GM18858 (cell line): ENCODE data around the gene CREG1.
"Not testable (repeated sequence)": the region's sequence is repeated elsewhere in the genome, so short reads cannot be mapped to it uniquely, and the experiment has no call there.

Experiments used
- ATAC-seq: cut with Tn5 transposase; IDR thresholded peaks from one replicate; pipeline ENCODE4 v1.9.1; 2021; ENCODE audit not compliant: unreplicated experiment

CREG1 gene

DNA sequence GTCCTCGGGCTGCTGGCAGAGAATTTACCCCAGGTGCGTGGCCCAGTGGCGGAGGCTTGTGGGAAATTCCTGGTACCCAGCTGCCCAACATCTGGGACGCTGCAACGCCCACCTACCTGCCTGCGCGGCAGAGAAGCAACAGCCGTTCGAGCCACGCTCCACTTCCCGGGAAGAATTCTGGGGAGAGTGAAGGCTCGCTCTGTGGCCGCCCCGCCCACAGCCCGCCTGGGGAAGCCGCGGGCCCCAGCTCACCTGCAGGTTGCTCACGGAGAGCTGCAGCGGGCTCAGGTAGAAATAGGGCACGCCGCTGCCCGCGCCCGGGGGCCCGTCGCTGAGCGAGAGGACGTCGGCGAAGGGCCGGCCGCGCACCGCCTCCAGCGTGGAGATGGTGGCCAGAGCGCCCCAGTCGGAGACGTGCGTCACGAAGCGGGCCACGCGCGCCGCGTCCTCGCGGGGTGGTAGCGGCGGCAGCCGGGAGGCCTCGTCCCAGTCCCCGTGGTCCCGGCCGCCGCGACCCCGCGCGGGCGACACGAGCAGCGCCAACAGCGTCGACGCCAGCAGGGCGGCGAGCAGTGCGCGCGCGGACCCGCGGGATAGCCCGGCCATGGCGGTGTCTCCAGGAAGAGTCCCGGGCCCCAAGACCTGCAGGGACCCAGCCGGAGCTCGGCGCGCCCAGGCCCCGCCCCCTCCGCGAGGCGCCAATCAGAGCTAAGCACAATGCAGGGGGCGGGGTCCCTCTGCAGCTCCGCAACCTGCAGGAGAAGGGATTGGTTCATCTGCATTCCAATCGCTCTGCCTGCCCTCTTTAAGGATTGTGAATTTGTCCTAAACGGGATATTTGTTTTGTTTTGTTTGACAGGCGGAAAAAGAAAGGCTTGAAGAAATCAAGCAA, at the start of gene CREG1:
Gene CREG1, minus strand, starts transcription at position 627 of the 892 bp plus-strand sequence.
- peak; percentile 92 for ATAC-seq

DNA sequence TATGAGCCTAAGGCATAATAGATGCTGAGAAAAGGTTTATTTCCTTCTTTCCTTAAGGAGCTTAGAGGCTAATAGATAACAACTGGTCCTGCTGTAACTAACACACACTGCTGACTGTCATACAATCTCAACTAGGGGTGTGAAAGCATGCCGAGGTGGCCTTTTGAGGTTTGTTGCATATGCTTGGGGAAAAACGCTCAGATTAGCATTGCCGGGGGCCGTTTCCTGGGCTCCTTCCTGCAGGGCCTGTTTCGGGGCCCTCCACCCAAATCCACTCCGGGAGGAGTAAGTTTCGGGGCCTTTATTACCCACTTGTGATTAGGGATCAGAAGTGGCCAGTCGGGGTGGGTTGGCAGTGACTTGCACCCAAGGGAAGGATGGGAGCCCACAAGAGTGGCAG, 49.3 kb upstream of the CREG1 start:
- no peak for ATAC-seq

DNA sequence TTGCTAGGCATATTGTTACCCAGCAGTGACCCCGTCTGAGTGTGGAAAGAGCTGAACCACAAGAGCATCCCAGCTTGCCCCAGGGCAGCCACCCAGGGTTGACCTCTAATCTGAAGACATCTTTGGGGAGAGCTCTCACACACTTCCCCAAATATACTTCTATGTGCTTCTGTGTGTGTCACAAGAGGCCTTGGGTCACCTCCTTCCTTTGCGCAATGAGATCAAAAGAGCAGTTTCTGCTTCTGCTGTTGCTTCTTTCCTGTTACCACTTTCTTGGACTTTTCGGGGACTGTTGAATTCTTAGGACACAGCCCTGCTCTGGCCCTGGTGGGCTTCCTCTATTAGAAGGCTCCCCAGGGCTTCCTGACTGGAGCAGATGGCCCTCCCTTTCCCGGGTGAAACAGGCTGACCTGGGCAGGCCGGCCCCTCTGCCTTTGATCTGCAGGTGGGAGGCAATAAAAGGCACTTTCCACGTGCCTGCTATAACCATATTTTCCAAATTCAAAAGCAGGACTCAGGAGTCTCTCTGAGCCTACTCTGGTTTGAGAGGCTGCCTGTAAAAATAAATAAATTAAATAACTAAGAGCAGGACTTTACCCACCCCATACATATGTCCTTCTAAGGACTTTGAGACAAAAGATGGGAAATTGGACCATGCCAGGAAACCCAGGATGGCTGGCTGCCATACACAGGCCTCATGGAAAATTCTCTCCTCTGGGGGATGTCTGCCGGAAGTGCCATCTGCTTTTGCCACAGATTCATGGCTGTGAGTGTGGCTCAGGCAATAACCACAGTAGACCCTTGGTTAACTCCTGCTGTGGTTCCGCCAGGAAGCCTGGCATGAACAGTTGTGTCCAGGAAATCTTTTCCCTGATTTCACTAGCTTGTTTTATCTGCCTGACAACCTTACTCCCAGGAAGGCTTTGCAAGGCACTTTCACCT, 48.2 kb upstream of the CREG1 start:
- ATAC-seq, result no peak

DNA sequence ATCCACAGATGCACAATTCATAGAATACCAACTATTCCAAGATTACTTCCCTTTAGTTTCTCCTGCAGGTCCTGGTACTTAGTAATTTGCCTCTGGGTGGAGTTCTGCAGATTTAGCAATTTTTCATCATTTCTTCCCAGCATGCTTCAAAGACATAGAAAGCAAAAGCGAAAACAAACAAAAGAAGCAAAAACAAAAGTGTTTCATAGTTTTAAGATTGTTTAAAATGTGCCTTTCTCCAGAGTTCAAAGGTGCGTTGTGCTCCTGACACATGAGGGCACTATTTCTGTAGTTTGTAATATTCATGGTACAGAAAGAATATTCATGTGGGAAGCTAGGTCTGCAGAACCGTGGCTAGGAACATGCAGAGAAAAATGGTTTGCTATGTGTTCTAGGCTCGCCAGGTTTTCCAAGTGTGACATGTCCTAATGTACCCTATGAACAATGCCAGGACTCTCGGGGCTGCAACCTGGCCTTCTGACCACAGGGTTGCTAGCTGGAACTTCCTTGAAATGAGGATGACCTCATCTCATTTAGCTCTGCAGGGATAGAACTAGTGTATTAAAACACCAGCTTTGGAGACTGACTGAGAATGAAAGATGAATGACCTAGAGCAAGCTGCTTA, 46.5 kb upstream of the CREG1 start:
- ATAC-seq, result peak; percentile 69

DNA sequence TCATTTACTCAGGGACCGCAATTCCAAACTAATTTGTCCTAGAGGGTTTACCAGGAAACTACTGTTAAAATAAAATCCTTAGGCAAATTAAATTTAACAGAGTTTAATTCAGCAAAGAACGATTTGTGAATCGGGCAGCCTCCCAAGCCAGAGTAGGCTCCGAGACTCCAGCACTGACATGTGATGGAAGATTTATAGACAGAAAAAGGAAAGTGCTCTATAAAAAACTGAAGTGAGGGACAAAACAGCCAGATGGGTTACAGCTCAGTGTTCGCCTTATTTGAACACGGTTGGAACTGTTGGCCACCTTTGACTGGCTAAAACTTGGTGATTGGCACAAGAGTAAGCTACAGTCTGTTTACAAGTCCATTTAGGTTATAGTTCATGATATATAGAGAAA, 41.3 kb upstream of the CREG1 start:
- ATAC-seq, result no peak

DNA sequence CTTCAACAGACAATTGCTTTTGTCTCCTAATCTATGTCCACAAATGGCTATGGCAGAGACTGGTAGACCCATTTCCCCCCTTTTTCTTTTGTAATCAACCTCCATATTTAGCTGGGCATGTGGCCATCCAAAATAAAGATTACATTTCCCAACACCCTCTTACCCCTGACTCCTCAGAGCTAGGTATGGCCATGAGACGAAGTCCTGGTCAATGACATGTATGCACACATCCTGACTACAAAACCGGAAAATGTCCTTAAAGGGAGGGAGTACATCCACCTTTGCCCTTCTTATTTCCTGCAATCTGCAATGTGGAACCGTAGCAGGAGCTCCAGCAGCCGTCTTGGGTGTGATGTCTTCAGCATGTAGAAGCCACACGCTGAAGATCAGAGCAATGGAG, 40.3 kb upstream of the CREG1 start:
- ATAC-seq, result no peak

DNA sequence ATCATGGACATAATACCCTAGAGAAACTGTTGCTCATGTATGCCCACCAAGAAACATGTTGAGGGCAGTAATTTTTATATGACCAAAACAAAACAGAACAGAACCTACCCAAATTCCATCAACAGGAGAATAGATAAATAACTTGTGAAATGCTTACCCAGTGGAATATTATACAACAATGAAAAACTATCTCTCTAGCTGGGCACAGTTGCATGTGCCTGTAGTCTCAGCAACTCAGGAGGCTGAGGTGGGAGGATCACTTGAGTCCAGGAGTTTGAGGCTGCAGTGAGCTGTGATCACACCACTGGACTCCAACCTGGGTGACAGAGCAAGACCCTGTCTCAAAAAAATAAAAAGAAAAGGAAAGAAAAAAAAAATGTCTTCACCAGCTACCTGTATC, 38.9 kb upstream of the CREG1 start:
- no peak for ATAC-seq

DNA sequence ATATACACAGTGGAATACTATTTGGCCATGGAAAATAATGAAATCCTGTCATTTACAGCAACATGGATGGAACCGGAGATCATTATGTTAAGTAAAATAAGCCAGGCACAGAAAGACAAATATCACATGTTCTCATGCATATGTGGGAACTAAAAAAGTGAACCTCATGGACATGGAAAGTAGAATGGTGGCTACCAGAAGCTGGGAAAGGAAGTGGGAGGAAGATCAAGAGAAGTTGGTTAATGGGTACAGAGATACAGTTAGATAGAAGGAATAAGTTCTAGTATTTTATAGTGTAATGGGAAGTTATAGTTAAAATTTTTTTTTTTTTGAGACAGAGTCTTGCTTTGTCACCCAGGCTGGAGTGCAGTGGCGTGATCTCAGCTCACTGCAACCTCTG, 34.8 kb upstream of the CREG1 start:
- no peak for ATAC-seq

DNA sequence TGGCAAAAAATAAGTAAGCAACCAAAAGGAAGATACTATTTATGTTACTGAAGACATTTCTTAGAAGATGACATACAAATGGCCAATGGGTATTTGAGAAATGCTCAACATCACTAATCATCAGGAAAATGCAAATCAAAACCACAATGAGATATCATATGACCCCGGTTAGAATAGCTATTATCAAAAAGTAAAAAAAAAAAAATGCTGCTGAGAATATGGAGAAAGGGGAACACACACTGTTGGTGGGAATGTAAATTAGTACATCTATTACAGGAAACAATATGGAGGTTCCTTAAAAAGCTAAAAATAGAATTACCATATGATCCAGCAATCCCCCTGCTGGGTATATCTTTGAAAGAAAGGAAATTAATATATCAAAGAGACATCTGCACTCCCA, 34.3 kb upstream of the CREG1 start:
- ATAC-seq, result no peak

DNA sequence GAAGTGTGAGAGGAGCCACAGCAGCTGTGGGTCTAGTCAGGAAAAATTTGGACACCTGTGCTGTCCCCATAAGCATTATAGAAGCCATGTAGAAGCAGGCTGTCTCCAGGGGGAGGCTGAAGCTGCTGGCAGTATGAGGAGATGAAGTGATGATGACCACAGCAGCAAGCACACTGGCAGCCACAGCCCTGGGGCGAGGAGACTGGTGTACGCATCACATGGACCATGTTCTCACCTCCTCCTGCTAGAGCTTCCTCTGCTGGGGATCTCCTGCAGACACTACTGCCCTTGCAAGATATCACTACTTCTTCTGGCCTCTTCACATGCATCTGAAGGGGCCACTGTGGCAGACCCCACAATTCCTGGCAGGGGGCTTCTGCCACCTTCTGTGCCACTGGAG, 33.8 kb upstream of the CREG1 start:
- no peak for ATAC-seq

DNA sequence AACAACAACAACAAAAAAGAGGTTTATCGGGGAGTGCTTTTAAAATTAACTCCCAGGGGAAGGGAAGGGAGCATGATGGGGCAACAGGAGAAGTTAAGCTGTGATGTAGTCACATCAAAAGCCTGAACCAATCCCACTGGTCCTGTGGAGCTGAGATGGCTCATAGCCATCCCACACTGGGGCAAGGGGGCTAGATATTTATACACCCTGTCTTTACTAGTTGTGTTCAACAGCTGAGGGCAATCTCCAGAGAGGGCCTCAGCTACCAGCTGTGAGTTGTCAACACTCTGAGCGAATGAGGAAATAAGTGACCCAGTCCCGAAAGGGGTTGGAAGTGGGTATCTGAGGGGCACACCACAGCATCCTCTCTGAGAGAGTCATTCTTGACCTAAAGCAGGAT, 31.0 kb upstream of the CREG1 start:
- no peak for ATAC-seq

DNA sequence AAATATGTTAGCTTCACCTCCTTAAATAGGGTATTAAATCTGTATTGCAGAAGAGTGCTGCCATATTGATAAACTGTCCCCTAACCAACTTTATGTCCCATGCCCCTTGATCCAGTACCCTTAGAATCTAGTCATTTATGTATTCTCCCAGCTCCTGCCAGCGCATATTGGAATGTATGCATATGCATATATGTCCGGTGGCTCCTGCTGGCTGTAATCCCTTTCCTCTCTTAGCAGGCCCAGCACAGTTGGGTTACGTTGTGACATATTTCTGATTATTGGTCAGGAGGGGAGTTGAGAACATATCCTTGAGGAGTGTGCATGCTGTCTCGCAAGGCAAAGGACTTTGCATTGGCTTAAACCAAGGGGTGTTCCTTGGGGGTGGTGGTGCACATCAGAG, 29.2 kb upstream of the CREG1 start:
- ATAC-seq, result no peak

DNA sequence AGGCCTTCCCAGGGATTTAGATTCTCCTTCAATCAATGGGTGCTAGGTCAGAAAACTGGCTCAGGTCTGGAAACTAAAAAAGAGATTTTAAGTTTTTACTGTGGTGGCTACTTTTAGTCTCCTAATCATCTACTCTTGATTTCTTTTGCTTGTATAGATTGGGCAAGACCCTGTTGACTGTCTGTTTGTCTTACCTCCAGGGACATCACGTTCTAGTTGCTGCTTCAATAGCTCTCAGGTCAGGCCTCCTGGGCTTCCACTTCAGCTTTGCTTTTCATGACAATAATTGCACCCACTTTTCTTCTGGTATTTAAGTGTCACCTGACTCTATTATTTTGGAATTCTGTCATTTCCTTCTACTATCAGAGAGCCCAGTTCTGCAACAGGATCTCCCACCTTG, 28.5 kb upstream of the CREG1 start:
- ATAC-seq, result no peak

DNA sequence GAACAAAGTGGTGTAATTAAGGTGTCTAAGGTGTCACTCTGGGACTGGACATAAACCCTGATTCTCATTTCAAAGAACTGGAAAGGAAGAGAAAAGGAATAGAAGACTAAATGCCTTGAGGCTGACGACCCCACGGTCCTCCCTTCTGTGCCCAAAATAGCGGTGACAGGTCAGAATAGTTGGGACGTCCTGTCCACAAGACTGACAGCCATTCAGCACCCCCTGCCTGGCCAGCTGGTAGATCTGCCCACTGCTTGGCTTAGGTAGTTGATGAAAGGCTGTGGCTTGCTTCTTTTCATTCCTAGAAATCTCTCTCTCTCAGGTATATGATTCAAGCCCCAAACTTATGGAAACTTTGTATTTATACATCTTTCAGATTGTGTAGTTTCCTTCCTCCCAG, 26.4 kb upstream of the CREG1 start:
- no peak for ATAC-seq

DNA sequence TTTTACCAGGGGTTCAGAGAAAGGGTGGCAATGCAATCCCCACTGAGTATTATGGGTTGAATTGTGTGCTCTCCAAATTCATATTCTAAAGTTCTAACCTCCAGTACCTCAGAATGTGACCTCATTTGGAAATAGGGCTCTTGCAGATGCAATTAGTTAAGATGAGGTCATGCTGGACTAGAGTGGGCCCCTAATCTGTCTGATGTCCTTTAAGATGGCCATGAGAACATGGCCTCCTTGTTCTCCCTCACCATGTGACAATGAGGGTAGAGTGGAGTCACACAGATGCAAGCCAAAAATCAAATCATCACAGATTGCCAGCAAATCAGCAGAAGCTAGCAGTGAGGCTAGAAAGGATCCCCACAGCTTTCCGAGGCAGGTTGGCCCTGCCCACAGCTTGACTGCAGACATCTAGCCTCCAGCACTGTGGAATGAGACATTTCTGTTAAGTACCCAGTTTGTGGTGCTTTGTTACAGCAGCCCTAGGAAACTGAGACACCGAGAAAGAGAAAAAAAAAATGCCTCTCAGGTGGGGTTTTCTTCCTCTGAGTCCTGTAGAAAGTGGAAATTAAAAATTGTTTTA, 25.5 kb upstream of the CREG1 start:
- ATAC-seq, result no peak

DNA sequence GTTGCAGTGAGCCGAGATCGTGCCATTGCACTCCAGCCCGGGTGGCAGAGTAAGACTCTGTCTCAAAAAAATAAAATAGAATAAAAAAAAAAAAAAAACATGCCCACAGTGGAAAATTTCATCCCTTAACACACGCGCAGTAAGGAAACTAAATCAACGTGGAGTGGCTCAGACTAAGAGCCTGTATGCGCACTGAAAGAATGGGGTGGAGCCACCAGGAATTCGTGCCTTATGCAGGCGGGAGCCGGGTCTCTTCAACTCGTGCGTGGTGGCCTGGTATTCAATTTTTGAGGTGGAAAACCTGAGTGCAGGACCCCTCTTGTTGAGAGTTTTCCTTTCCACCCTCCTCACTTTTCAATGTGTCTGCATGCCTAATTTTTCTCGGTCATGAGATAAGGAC, 22.1 kb upstream of the CREG1 start:
- no peak for ATAC-seq

DNA sequence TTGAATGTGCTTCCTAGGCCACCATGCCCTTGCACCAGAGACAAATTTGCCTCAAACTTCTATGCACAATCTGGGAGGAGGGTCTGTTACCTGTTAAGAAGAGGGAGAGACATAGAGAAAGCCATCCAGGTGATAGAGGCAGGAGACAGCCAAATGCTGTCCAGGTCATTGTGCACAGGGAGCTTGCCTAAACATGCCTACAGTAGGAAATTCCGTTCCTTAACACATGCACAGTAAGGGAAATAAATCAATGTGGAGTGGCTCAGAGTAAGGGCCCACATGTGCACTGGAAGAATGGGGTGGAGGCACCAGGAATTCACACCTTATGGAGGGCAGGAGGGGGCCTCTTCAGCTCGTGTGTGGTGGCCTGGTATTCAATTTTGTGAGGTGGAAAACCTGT, 19.5 kb upstream of the CREG1 start:
- no peak for ATAC-seq

DNA sequence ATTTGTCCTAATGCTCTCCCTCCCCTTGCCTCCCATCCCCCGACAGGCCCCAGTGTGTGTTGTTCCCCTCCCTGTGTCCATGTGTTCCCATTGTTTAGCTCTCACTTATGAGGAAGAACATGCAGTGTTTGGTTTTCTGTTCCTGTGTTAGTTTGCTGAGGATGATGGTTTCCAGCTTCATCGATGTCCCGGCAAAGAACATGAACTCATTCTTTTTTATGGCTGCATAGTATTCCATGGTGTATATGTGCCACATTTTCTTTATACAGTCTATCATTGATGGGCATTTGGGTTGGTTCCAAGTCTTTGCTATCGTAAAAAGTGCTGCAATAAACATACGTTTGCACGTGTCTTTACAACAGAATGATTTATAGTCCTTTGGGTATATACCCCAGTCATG, 17.1 kb upstream of the CREG1 start:
- ATAC-seq, result not testable (repeated sequence)

DNA sequence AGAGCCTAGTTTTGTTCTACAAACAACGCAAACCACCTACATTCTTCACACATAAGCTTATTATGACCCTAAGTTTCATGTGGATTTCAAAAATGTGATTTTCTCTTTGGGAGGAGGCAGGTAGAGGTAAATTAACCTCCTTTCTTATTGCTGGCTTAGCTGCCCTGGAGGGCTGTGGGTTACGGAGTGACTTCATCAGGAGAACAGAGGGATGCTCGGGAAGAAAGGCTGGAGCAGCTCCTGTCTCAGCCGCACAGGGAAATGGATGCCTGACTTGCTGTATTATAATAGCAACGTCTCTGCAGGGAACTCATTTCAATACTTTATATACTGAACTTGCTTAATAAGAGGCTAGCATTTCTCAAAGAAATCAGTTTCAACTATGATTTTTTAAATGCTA, 14.1 kb upstream of the CREG1 start:
- no peak for ATAC-seq

DNA sequence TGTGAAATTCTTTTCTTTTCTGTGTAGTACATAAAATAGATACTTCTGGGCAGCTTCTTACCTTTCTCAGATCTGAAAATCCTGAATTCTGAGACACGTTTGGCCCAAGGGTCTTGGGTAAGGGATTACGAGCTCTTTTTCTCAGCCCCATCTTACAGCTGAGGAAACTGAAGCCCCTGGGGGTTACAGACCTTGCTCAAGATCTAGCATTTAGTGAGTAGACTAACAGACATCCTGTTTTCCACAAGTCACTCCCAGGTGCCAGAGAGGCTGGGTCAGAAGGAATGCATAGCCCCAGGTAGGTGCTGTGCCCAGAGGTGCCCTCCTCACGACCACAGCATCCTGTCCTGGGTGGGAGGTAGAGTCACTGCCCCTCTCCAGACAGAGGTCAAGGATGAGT, 13.2 kb upstream of the CREG1 start:
- no peak for ATAC-seq

DNA sequence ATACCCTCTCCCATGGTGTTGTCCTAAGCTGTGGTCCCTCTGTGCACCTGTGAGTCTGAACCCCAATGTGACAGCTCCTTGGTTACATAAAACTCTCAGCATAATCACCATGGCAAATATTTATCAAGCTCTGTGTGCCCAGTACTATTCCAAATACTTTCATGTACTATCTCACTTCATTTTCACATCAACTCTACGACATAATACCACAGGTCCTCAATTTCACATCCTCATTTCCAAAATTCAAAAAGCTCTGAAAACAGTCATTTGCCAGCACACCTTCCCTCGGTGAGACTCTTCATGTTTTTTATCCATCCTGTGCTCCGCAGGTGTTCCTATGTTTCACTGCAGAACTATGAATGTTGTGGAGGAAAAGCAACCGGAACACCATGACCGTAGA, 12.4 kb upstream of the CREG1 start:
- no peak for ATAC-seq
